ENCODE measurements around the gene ANKRD9.

- TF ChIP-seq MAFF (IDR thresholded peaks at IDR 0.05; ENCODE audit: low read depth, low read length) (no peak), MIER2 (CRISPR knock-in tag; IDR thresholded peaks at IDR 0.05) (no peak), DPF2 (CRISPR knock-in tag; IDR thresholded peaks at IDR 0.05; ENCODE audit: borderline replicate concordance, low read depth) (no peak), ZNF710 (CRISPR knock-in tag; IDR thresholded peaks at IDR 0.05; ENCODE audit: borderline replicate concordance) (no peak), ZBTB10 (CRISPR knock-in tag; IDR thresholded peaks at IDR 0.05; ENCODE audit: borderline replicate concordance) (no peak), ZNF263 (CRISPR knock-in tag; IDR thresholded peaks at IDR 0.05) (no peak), TCF7L2 (IDR thresholded peaks at IDR 0.05; ENCODE audit: low read depth, low read length) (no peak), ZNF24 (IDR thresholded peaks at IDR 0.05) (no peak), SSRP1 (CRISPR knock-in tag; IDR thresholded peaks at IDR 0.05) (no peak), CTCF (CRISPR knock-in tag; IDR thresholded peaks at IDR 0.05) (no peak), CBFB (CRISPR knock-in tag; IDR thresholded peaks at IDR 0.05) (no peak), ZKSCAN1 (IDR thresholded peaks at IDR 0.05; ENCODE audit: low read length) (no peak), ZNF274 (CRISPR knock-in tag; IDR thresholded peaks at IDR 0.05) (no peak), ISL2 (CRISPR knock-in tag; IDR thresholded peaks at IDR 0.05) (no peak)
Measured at GRCh38 chr14:102481371-102481770, 28.2 kb downstream of the ANKRD9 start.
